B cell (primary cell): Measurements from ENCODE around the gene STN1. TPM values are rescaled to one million over a fixed set of nuclear protein-coding genes. Genes with fewer than 3 reads are reported as not detected.

Experiments
- ATAC-seq: fragments of 200-7000 bp; cut with Tn5 transposase; one replicate; pipeline ENCODE4 v1.10.0; 2021; ENCODE audit warnings: low read depth, mild to moderate bottlenecking, moderate number of reproducible peaks, moderate library complexity
- CTCF ChIA-PET: fragments of 350-600 bp; sonication (Branson Sonifier 250); formaldehyde crosslinking; loops from one replicate; lab custom pipeline; 2021; ENCODE audit warnings: antibody characterized with exemption, inconsistent platforms; lab: Charles Lee
- POLR2A ChIA-PET: fragments of 350-600 bp; sonication (Branson Sonifier 250); formaldehyde crosslinking; loops from one replicate; lab custom pipeline; 2021; ENCODE audit warnings: antibody characterized with exemption; lab: Charles Lee
- DNase-seq: peaks from one replicate; pipeline ENCODE4 v3.0.0; 2013
- H2AFZ ChIP-seq: 2 replicates; pipeline ENCODE4 v1.6.1; 2012; ENCODE audit warnings: mild to moderate bottlenecking, low read depth, low read length; ENCODE audit not compliant: insufficient read depth, poor library complexity, severe bottlenecking
- H3K27ac ChIP-seq, 2 donors: 1 replicate in 1 of 2; 2 replicates in 1 of 2; pipeline ENCODE4 v1.5.1; 2012 to 2013; ENCODE audit warnings: low read length in 2 of 2, mild to moderate bottlenecking in 2 of 2, moderate library complexity in 1 of 2
- H3K27me3 ChIP-seq, 4 experiments: fragments of 200-600 bp in 1 of 4; sonication (generic) in 1 of 4; replicated peaks in 1 of 4; 1 replicate in 2 of 4; 2 replicates in 2 of 4; pipeline versions ENCODE4 v1.6.1 to v1.7.0; 2013 to 2016; ENCODE audit warnings: low read length in 3 of 4, mild to moderate bottlenecking in 2 of 4, mixed read lengths in 1 of 4, moderate library complexity in 1 of 4; ENCODE audit not compliant: insufficient read depth in 4 of 4, control insufficient read depth in 3 of 4; ENCODE audit errors: control extremely low read depth in 1 of 4
- H3K36me3 ChIP-seq, 2 experiments: replicated peaks in 1 of 2; 1 replicate in 1 of 2; 2 replicates in 1 of 2; pipeline versions ENCODE4 v1.6.1 to v1.7.1; 2013; ENCODE audit warnings: low read length in 1 of 2; ENCODE audit not compliant: insufficient read depth in 2 of 2, control insufficient read depth in 1 of 2; ENCODE audit errors: control extremely low read depth in 1 of 2, extremely low read depth in 1 of 2
- H3K4me1 ChIP-seq, 2 donors: fragments of 200-600 bp in 1 of 2; sonication (generic) in 1 of 2; 1 replicate in 1 of 2; 2 replicates in 1 of 2; pipeline versions ENCODE4 v1.5.1 to v1.6.1; 2013 to 2017; ENCODE audit warnings: low read length in 2 of 2; ENCODE audit not compliant: control insufficient read depth in 2 of 2, insufficient read depth in 2 of 2
- H3K4me2 ChIP-seq: replicated peaks from 2 replicates; pipeline ENCODE3; 2012; ENCODE audit warnings: mild to moderate bottlenecking, low read depth, low read length; ENCODE audit not compliant: poor library complexity, severe bottlenecking
- H3K4me3 ChIP-seq, 5 experiments: fragments of 200-600 bp in 1 of 5; sonication (generic) in 1 of 5; 1 replicate in 3 of 5; 2 replicates in 2 of 5; pipeline versions ENCODE4 v1.5.1 to v1.7.0; 2011 to 2016; ENCODE audit warnings: low read length in 4 of 5, mild to moderate bottlenecking in 4 of 5, low read depth in 2 of 5, control low read depth in 1 of 5, moderate library complexity in 1 of 5; ENCODE audit not compliant: insufficient read depth in 1 of 5; ENCODE audit errors: control extremely low read depth in 1 of 5, extremely low read depth in 1 of 5
- H3K79me2 ChIP-seq: fragments of 200-600 bp; sonication (generic); one replicate; pipeline ENCODE4 v1.6.0; 2016; ENCODE audit warnings: low read length; ENCODE audit not compliant: control insufficient read depth, insufficient read depth
- H3K9ac ChIP-seq: fragments of 200-600 bp; sonication (generic); 2 replicates; pipeline ENCODE4 v1.6.1; 2017; ENCODE audit warnings: mild to moderate bottlenecking, low read length, moderate library complexity
- H3K9me3 ChIP-seq, 3 donors: one replicate each; pipeline versions ENCODE4 v1.6.1 to v1.7.1; 2013; ENCODE audit warnings: low read length in 2 of 3; ENCODE audit not compliant: control insufficient read depth in 2 of 3, insufficient read depth in 1 of 3; ENCODE audit errors: control extremely low read depth in 1 of 3
- H4K20me1 ChIP-seq: 2 replicates; pipeline ENCODE4 v1.6.0; 2012; ENCODE audit warnings: mild to moderate bottlenecking, low read length; ENCODE audit not compliant: insufficient read depth, control insufficient read depth, poor library complexity, severe bottlenecking
- H3K27ac Mint-ChIP-seq: one replicate; pipeline ENCODE4 v1.8.0; 2021; ENCODE audit warnings: mixed read lengths
- H3K27me3 Mint-ChIP-seq: one replicate; pipeline ENCODE4 v1.8.0; 2021; ENCODE audit warnings: mixed read lengths
- H3K4me1 Mint-ChIP-seq: one replicate; pipeline ENCODE4 v1.8.0; 2021; ENCODE audit warnings: mixed read lengths
- H3K4me3 Mint-ChIP-seq: one replicate; pipeline ENCODE4 v1.8.0; 2021; ENCODE audit warnings: mixed read lengths
- H3K9me3 Mint-ChIP-seq: one replicate; pipeline ENCODE4 v1.8.0; 2022; ENCODE audit warnings: mixed read lengths; ENCODE audit not compliant: insufficient read depth
- CTCF ChIP-seq: fragments of 200-600 bp; IDR thresholded peaks from one replicate; pipeline ENCODE4 v1.8.0; 2022; ENCODE audit warnings: antibody characterized with exemption, mild to moderate bottlenecking
- EZH2 ChIP-seq: IDR thresholded peaks from 2 replicates; pipeline ENCODE4 v1.6.1; 2012; ENCODE audit warnings: borderline replicate concordance, low read depth, mild to moderate bottlenecking, moderate library complexity, low read length; ENCODE audit not compliant: insufficient read depth, poor library complexity, severe bottlenecking
- WGBS: methylation state at CpG from one replicate; pipeline ENCODE4 v1.1.5; 2013; ENCODE audit warnings: missing lambda C conversion rate; ENCODE audit not compliant: insufficient coverage; 5-methylcytosine and 5-hydroxymethylcytosine counted together
- intact Hi-C: fragments of 100-400 bp; cut with micrococcal nuclease; formaldehyde crosslinking; loops from one replicate; pipeline ENCODE4 v1.10.0; 2022
- polyA plus RNA-seq: library from polyadenylated mRNA; depleted of rRNA; stranded (reverse); fragments of >200 nt; gene quantifications from 2 replicates; pipeline ENCODE4 v1.2.3, GENCODE V29; 2012
- total RNA-seq, 2 donors: library from RNA; stranded (reverse); fragments of 120-200 nt in 1 of 2; gene quantifications; 1 replicate in 1 of 2; 2 replicates in 1 of 2; pipeline versions ENCODE4 v1.2.3 to v1.2.4, GENCODE V29; 2013 to 2022

Gene STN1
- total and polyA plus RNA-seq, 2 donors (not counting 1 experiment from before 2014, with no cell fraction given): 16.3 to 24.5 TPM

DNA sequence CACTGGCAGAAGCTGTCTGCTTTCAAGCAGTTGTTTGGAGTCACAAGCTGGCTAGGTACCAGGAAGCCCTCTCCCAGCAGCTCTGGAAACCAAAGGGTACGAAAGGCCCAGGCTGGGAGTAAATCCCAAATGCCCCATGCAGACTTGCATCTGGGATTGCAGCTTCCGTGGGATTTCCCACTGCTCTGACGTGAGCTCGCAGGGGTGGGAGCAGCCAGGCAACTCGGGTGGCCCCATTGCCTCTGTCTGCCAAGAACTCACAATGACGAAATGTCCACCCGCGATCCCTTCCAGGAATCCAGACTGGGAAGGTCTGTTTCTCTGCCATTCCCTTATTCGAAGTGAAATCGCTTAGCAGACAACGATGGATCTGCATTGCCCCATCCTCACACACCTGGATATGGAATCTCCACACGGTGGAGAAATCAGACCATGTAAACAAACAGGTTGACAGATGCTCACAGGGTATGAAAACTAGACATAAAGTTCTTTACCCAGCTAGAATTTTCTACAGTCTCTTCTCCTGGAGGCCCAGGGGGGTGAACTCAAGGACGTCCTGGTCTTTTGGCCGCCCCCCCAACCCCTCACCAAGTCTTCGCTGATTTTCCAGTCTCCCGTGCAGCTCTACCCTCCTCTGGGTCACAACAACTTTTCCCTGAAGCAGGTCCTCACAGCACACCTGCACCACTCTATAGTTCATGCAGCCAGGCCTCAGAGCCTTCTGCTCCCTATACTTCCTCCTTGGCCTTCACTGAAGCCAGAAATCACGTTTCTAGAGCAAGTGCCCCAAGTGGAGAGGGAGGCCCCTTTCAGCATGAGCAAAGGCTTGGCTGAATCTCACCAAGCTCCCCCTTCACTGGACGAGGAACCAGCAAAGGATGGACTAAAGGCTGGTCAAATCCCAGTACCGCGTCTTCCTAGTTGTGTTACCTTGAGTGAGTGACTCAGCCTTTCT, 82.6 kb downstream of the STN1 start:
- Histone ChIP-seq H3K4me3 (no peak overlapping the region), H3K9me3 (peaks cover 0 to 4% (median 1%) of the 10 kb centered on the region in 3 donors), H3K79me2 (no peaks in the 10 kb centered on the region), H3K36me3 (no peaks in the 10 kb centered on the region), H4K20me1 (no peaks in the 10 kb centered on the region), H3K4me2 (no peak overlapping the region), H3K27ac (no peak overlapping the region), H3K9ac (no peak overlapping the region), H3K27me3 (no peaks in the 10 kb centered on the region), H2AFZ (no peak overlapping the region), H3K4me1 (peaks cover 0 to 9% of the 10 kb centered on the region in 2 donors)
- H3K4me3 Mint-ChIP-seq: no peak overlapping the region
- peaks cover 11% of the 10 kb centered on the region for H3K27me3 Mint-ChIP-seq
- no peak for DNase-seq
- POLR2A ChIA-PET: no interaction called here
- CTCF ChIA-PET: interaction anchor here (1.3 kb wide), 1 partner anchor 122 kb away, joined by 3 read pairs; no protein-coding TSS in a partner anchor
- ATAC-seq: no peak
- TF ChIP-seq EZH2 (no peak), CTCF (no peak)
- whole genome bisulfite sequencing: 88% methylated on average over 17 of the region's 20 CpGs
- intact Hi-C loops: no loop called here
- H3K4me1 Mint-ChIP-seq: no peaks in the 10 kb centered on the region
- no peak overlapping the region for H3K27ac Mint-ChIP-seq
- no peaks in the 10 kb centered on the region for H3K9me3 Mint-ChIP-seq
